Measurements from ENCODE around the gene INPP5B.

Gene INPP5B

GRCh38 chr1:37866491-37866890 is 80.4 kb downstream of the INPP5B start:
- no peak for DNase-seq

GRCh38 chr1:37865348-37866120 is 81.3 kb downstream of the INPP5B start:
- DNase-seq: no peak

- no peak for DNase-seq
These were observed 84.5 kb downstream of the INPP5B start for GRCh38 chr1:37862330-37862729.

- no peak for DNase-seq
These were observed 85.7 kb downstream of the INPP5B start for GRCh38 chr1:37861151-37861550.

GRCh38 chr1:37860346-37860666 is 86.5 kb downstream of the INPP5B start:
- no peak for DNase-seq

GRCh38 chr1:37859507-37860345 is 87.1 kb downstream of the INPP5B start, which contains the start of gene MTF1:
Gene MTF1, minus strand, starts transcription at chr1:37859592. Its CDS starts 1,934 bp downstream, at chr1:37857658.
- DNase-seq: peak; percentile 97

GRCh38 chr1:37858931-37859506 is 87.8 kb downstream of the INPP5B start:
- DNase-seq: peak; percentile 18

GRCh38 chr1:37854406-37854805 is 92.4 kb downstream of the INPP5B start:
- DNase-seq: no peak

GRCh38 chr1:37853157-37853556 is 93.7 kb downstream of the INPP5B start:
- no peak for DNase-seq

GRCh38 chr1:37851782-37852210 is 95.1 kb downstream of the INPP5B start:
- peak; percentile 17 for DNase-seq

GRCh38 chr1:37851262-37851661 is 95.6 kb downstream of the INPP5B start:
- DNase-seq: no peak

GRCh38 chr1:37850352-37850955 is 96.4 kb downstream of the INPP5B start:
- DNase-seq: no peak

GRCh38 chr1:37849480-37849879 is 97.4 kb downstream of the INPP5B start:
- DNase-seq: no peak

GRCh38 chr1:37846647-37847339 is 100.1 kb downstream of the INPP5B start:
- no peak for DNase-seq

GRCh38 chr1:37845786-37846185 is 101.1 kb downstream of the INPP5B start:
- no peak for DNase-seq

GRCh38 chr1:37845049-37845646 is 101.7 kb downstream of the INPP5B start:
- DNase-seq: no peak

- no peak for DNase-seq
These were observed 102.3 kb downstream of the INPP5B start for GRCh38 chr1:37844536-37844935.

GRCh38 chr1:37841652-37842051 is 105.2 kb downstream of the INPP5B start:
- DNase-seq: no peak

GRCh38 chr1:37840711-37841110 is 106.1 kb downstream of the INPP5B start:
- DNase-seq: no peak

- DNase-seq: no peak
These were observed 107.2 kb downstream of the INPP5B start for GRCh38 chr1:37839676-37840075.

- DNase-seq: no peak
These were observed 110.1 kb downstream of the INPP5B start for GRCh38 chr1:37836788-37837187.

- no peak for DNase-seq
These were observed 115.0 kb downstream of the INPP5B start for GRCh38 chr1:37831809-37832208.
